MM.1S (cell line): ENCODE measurements around the gene TXNRD1.

ENCODE experiments used
- CTCF ChIP-seq: fragments of 300-600 bp; sonication (generic); IDR thresholded peaks from 2 replicates; pipeline ENCODE4 v1.5.1; 2016; ENCODE audit warnings: antibody characterized with exemption, low read length, mixed read lengths
- EZH2 ChIP-seq: fragments of 300-600 bp; sonication (generic); optimal IDR thresholded peaks from 2 replicates; pipeline ENCODE3; 2017; ENCODE audit warnings: low read depth, mild to moderate bottlenecking, antibody characterized with exemption, low read length, mixed read lengths
- EZH2phosphoT487 ChIP-seq: fragments of 300-600 bp; sonication (generic); IDR thresholded peaks from 2 replicates; pipeline ENCODE4 v1.6.1; 2018; ENCODE audit warnings: antibody characterized with exemption, low read length

- TF ChIP-seq CTCF (no peak), EZH2 (no peak), EZH2phosphoT487 (no peak)
Measured at GRCh38 chr12:104321949-104322348, 106.4 kb downstream of the TXNRD1 start.
